GM12878 (cell line): ENCODE data around the gene TTL. TPM values are rescaled to one million over a fixed set of nuclear protein-coding genes. Genes with fewer than 3 reads are reported as not detected.

Source experiments
- ATAC-seq: fragments of 200-7000 bp; cut with Tn5 transposase; 3 replicates; pipeline ENCODE4 v1.9.1; 2020; ENCODE audit warnings: mild to moderate bottlenecking, moderate library complexity
- BruUV-seq: library from RNA; stranded (reverse); fragments of 400-500 nt; replicated peaks from 2 replicates; lab custom pipeline; 2021; lab: Mats Ljungman, UMichigan
- CTCF ChIA-PET: fragments of 300-600 bp; sonication (Branson Sonifier 250); formaldehyde crosslinking; extraction: SDS; loops from one replicate; lab custom pipeline; 2021; ENCODE audit warnings: inconsistent platforms; lab: Yijun Ruan, JAX
- POLR2A ChIA-PET: fragments of 350-600 bp; formaldehyde crosslinking; extraction: SDS; loops from one replicate; lab custom pipeline; 2021; ENCODE audit warnings: inconsistent platforms; lab: Charles Lee
- RAD21 ChIA-PET: fragments of 300-600 bp; sonication (Branson Sonifier 250); formaldehyde crosslinking; loops from one replicate; lab custom pipeline; 2023; ENCODE audit warnings: antibody characterized with exemption; ENCODE audit not compliant: unreplicated experiment; lab: Charles Lee
- SMC1A ChIA-PET: fragments of 300-600 bp; sonication (Branson Sonifier 250); formaldehyde crosslinking; loops from one replicate; lab custom pipeline; 2023; ENCODE audit not compliant: unreplicated experiment, uncharacterized antibody; lab: Charles Lee
- DNase-seq: peaks from one replicate; pipeline ENCODE4 v3.0.0-alpha.2; 2011; ENCODE audit warnings: low read depth, low spot score
- FAIRE-seq: peaks from 3 replicates; lab custom pipeline; 2011; peaks lifted over from hg19 to GRCh38; lab: Jason Lieb, UNC
- H2AFZ ChIP-seq: 2 replicates; pipeline ENCODE4 v1.6.0; 2011; ENCODE audit warnings: low read depth, low read length, control low read depth; ENCODE audit not compliant: control insufficient read depth
- H3K27ac ChIP-seq: 2 replicates; pipeline ENCODE4 v1.5.1; 2011; ENCODE audit warnings: control low read depth; ENCODE audit not compliant: control insufficient read depth, insufficient read depth
- H3K27me3 ChIP-seq, 2 experiments: replicated peaks in 1 of 2; 2 replicates each; pipeline versions ENCODE4 v1.6.0 to v1.6.1; 2011; ENCODE audit warnings: low read length in 1 of 2; ENCODE audit not compliant: control insufficient read depth in 2 of 2, insufficient read depth in 2 of 2
- H3K36me3 ChIP-seq, 2 experiments: 2 replicates each; pipeline ENCODE4 v1.5.1; 2011; ENCODE audit warnings: low read length in 1 of 2; ENCODE audit not compliant: control insufficient read depth in 2 of 2, insufficient read depth in 2 of 2
- H3K4me1 ChIP-seq: 2 replicates; pipeline ENCODE4 v1.6.1; 2011; ENCODE audit warnings: mild to moderate bottlenecking, low read length, moderate library complexity, mixed read lengths; ENCODE audit not compliant: control insufficient read depth, insufficient read depth
- H3K4me2 ChIP-seq: 2 replicates; pipeline ENCODE4 v1.6.0; 2011; ENCODE audit warnings: control low read depth; ENCODE audit not compliant: control insufficient read depth, insufficient read depth
- H3K4me3 ChIP-seq: fragments of 200-600 bp; sonication (generic); 2 replicates; pipeline ENCODE4 v1.5.1; 2016
- H3K79me2 ChIP-seq: 2 replicates; pipeline ENCODE4 v1.6.0; 2011; ENCODE audit warnings: low read length; ENCODE audit not compliant: control insufficient read depth, insufficient read depth
- H3K9ac ChIP-seq: 2 replicates; pipeline ENCODE4 v1.8.0; 2011; ENCODE audit warnings: low read length, control low read depth, mixed read lengths; ENCODE audit not compliant: control insufficient read depth, insufficient read depth
- H3K9me3 ChIP-seq: replicated peaks from 3 replicates; pipeline ENCODE4 v1.5.1; 2011; ENCODE audit warnings: mild to moderate bottlenecking, low read length; ENCODE audit not compliant: control insufficient read depth, insufficient read depth
- H4K20me1 ChIP-seq: 2 replicates; pipeline ENCODE4 v1.6.0; 2011; ENCODE audit not compliant: control insufficient read depth, insufficient read depth
- NFIC ChIP-seq: IDR thresholded peaks from 2 replicates; pipeline ENCODE4 v1.6.1; 2012; ENCODE audit warnings: low read depth, mild to moderate bottlenecking, inconsistent platforms, low read length, moderate library complexity
- WGBS: methylation state at CpG from one replicate; pipeline ENCODE4 v1.1.6; 2016; ENCODE audit warnings: low lambda C conversion rate; ENCODE audit not compliant: insufficient replicate concordance, insufficient coverage; ENCODE audit errors: missing lambda C conversion rate; 5-methylcytosine and 5-hydroxymethylcytosine counted together
- in situ Hi-C: fragments of 300-500 bp; cut with MboI; formaldehyde crosslinking; loops from 9 replicates; pipeline ENCODE4 v1.14.3; 2018; ENCODE audit warnings: mixed read lengths
- intact Hi-C: fragments of 100-400 bp; cut with micrococcal nuclease; formaldehyde crosslinking; loops from one replicate; pipeline ENCODE4 v1.14.2; 2022; ENCODE audit not compliant: unreplicated experiment
- polyA plus RNA-seq, 11 experiments: library from polyadenylated mRNA; depleted of rRNA in 4 of 11; unstranded in 6 of 11; stranded (reverse) in 5 of 11; fragments of >200 nt; fragmentation: Nextera tagmentation in 4 of 11; fragmentation: Illumina TruSeq in 1 of 11; extraction: Ambion mirVana in 4 of 11; extraction: Trizol in 1 of 11; gene quantifications; 1 replicate in 1 of 11; 2 replicates in 10 of 11; pipeline versions ENCODE4 v1.2.1 to v1.2.3, GENCODE V29; 2011 to 2016; ENCODE audit warnings: inconsistent platforms in 2 of 11, missing spikeins in 2 of 11, low read depth in 1 of 11
- total RNA-seq, 4 experiments: library from RNA; depleted of rRNA in 3 of 4; stranded (reverse); fragments of >200 nt in 3 of 4; fragmentation: Illumina TruSeq in 1 of 4; extraction: Trizol in 1 of 4; gene quantifications; 2 replicates each; pipeline versions ENCODE4 v1.2.1 to v1.2.3, GENCODE V29; 2013 to 2021
- TF ChIP-seq, protein P1 (sequence below): IDR thresholded peaks from 2 replicates; pipeline ENCODE4 v1.6.1; 2011; ENCODE audit warnings: low read depth, mild to moderate bottlenecking, low read length, moderate library complexity, borderline replicate concordance; ENCODE audit errors: extremely low read depth
- TF ChIP-seq, protein P2 (sequence below): fragments of 450-650 bp; IDR thresholded peaks from 2 replicates; pipeline ENCODE4 v1.6.1; 2016; ENCODE audit warnings: mild to moderate bottlenecking

Gene TTL
- total and polyA plus RNA-seq, 10 of the 15 experiments (the other 5 are each of a cell fraction or from before 2014, with no cell fraction given), result 3.9 to 27.1 (median 16.1) TPM

DNA sequence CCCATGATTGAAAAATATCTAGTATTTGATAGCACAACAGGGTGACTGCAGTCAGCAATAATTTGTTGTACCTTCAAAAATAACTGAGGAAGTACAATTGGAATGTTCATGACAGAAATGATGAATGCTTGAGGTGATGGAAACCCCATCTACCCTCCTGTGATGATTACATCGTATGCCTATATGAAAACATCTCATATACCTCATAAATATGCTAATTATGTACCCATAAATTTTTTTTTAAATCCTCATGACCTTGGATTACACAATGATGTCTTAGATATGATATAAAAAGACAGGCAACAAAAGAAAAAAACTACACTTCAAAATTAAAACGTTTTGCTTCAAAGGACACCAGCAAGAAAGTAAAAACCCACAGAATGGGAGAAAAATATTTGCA lies 59.0 kb downstream of the TTL start:
- no peaks in the 10 kb centered on the region for H3K36me3 ChIP-seq
- peak overlapping the region; percentile 80 for H3K9ac ChIP-seq
- H3K27ac ChIP-seq, result peak overlapping the region; percentile 81
- CTCF ChIA-PET, result interaction anchor here (1.2 to 1.5 kb wide), 3 partner anchors 42 to 282 kb away, joined by 3 to 4 read pairs (median 3); no protein-coding TSS in a partner anchor
- BruUV-seq, result no TSS peak
- WGBS, result 3% methylated on average over 2 of the region's 2 CpGs
- ATAC-seq, result no peak
- SMC1A ChIA-PET, result interaction anchor here (0.6 to 1.2 kb wide), 3 partner anchors 12 to 182 kb away, joined by 3 to 4 read pairs (median 3); no protein-coding TSS in a partner anchor
- POLR2A ChIA-PET, result interaction anchor here (0.7 to 1.2 kb wide), 2 partner anchors 11 to 353 kb away, joined by 3 read pairs; no protein-coding TSS in a partner anchor
- RAD21 ChIA-PET, result interaction anchor here (0.9 kb wide), 1 partner anchor 84 kb away, joined by 3 read pairs; no protein-coding TSS in a partner anchor
- H4K20me1 ChIP-seq, result no peaks in the 10 kb centered on the region
- FAIRE-seq, result no peak
- in situ Hi-C loops, result no loop called here
- H3K79me2 ChIP-seq, result peaks cover 39% of the 10 kb centered on the region
- peak overlapping the region; percentile 85 for H3K4me3 ChIP-seq
- no peaks in the 10 kb centered on the region for H3K27me3 ChIP-seq
- H3K4me2 ChIP-seq, result peak overlapping the region; percentile 67
- DNase-seq, result no peak
- TF ChIP-seq, protein P1, sequence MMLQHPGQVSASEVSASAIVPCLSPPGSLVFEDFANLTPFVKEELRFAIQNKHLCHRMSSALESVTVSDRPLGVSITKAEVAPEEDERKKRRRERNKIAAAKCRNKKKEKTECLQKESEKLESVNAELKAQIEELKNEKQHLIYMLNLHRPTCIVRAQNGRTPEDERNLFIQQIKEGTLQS, result no peak
- TF ChIP-seq, protein P2, sequence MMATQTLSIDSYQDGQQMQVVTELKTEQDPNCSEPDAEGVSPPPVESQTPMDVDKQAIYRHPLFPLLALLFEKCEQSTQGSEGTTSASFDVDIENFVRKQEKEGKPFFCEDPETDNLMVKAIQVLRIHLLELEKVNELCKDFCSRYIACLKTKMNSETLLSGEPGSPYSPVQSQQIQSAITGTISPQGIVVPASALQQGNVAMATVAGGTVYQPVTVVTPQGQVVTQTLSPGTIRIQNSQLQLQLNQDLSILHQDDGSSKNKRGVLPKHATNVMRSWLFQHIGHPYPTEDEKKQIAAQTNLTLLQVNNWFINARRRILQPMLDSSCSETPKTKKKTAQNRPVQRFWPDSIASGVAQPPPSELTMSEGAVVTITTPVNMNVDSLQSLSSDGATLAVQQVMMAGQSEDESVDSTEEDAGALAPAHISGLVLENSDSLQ, result 0 out of 2 replicates have a peak, but pooled peaks have one; percentile 16
- TF ChIP-seq NFIC, result 0 out of 2 replicates have a peak, but pooled peaks have one; percentile 7
- TF ChIP-seq, all 136 proteins: peak for 2
- H2AFZ ChIP-seq, result peak overlapping the region; percentile 98
- no peaks in the 10 kb centered on the region for H3K9me3 ChIP-seq
- intact Hi-C loops, result loop anchor here (1.0 kb wide), 1 partner anchor 60 kb away; no protein-coding TSS in a partner anchor
- H3K4me1 ChIP-seq, result no peaks in the 10 kb centered on the region
